GM23338 (cell line): ENCODE measurements around the gene OR2T6.

Experiments used
- CREB1 ChIP-seq: fragments of 250-450 bp; sonication (Bioruptor Pico); IDR thresholded peaks from 2 replicates; pipeline ENCODE4 v1.5.0; 2020; ENCODE audit warnings: low read depth, mild to moderate bottlenecking, moderate library complexity
- EZH2 ChIP-seq: fragments of 200-600 bp; sonication (generic); IDR thresholded peaks from one replicate; pipeline ENCODE4 v1.8.0; 2017; ENCODE audit warnings: antibody characterized with exemption, mild to moderate bottlenecking, low read depth; ENCODE audit not compliant: unreplicated experiment
- EZH2phosphoT487 ChIP-seq: fragments of 200-600 bp; sonication (generic); IDR thresholded peaks from one replicate; pipeline ENCODE4 v1.8.1; 2018; ENCODE audit warnings: antibody characterized with exemption; ENCODE audit not compliant: unreplicated experiment
- JUNB ChIP-seq: IDR thresholded peaks from one replicate; pipeline ENCODE4 v1.6.1; 2016; ENCODE audit warnings: antibody characterized with exemption; ENCODE audit not compliant: unreplicated experiment
- POLR2AphosphoS5 ChIP-seq: IDR thresholded peaks from 2 replicates; pipeline ENCODE4 v1.6.1; 2016; ENCODE audit warnings: antibody characterized with exemption, low read depth
- STAT1 ChIP-seq: IDR thresholded peaks from one replicate; pipeline ENCODE4 v1.6.1; 2016; ENCODE audit warnings: antibody characterized with exemption; ENCODE audit not compliant: unreplicated experiment
- TF ChIP-seq, protein P1 (sequence below), 2 experiments: fragments of 200-600 bp in 1 of 2; sonication (generic) in 1 of 2; conservative IDR thresholded peaks; 2 replicates each; pipeline versions ENCODE4 v1.5.1 to v1.6.1; 2016 to 2017; ENCODE audit warnings: antibody characterized with exemption in 2 of 2, low read depth in 2 of 2, mild to moderate bottlenecking in 2 of 2, moderate library complexity in 1 of 2
- TF ChIP-seq, protein P2 (sequence below): IDR thresholded peaks from one replicate; pipeline ENCODE4 v1.6.1; 2018; ENCODE audit warnings: antibody characterized with exemption; ENCODE audit not compliant: unreplicated experiment
- TF ChIP-seq, protein P3 (sequence below): IDR thresholded peaks from 2 replicates; pipeline ENCODE4 v1.6.1; 2016; ENCODE audit warnings: antibody characterized with exemption

DNA sequence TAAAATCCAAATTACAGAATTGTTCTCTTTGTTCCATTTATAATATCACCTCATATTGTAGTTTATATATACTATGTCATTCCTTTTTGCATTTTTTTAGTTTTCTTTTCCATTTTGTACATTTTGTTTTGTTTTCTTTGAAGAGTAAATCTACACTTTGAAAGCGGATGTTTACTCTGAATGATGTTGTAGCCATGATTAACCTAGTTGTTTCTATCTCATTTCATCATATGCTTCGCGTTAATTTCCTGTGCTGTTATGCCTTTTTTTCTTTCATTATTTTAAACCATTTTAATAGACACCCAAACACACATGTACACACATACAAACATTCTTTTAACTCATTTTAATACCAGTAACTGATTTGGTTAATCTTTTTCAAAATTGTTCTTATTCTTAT, 5.3 kb downstream of the OR2T6 start:
- TF ChIP-seq EZH2phosphoT487 (no peak), EZH2 (no peak), POLR2AphosphoS5 (no peak), JUNB (no peak), CREB1 (CRISPR knock-in tag) (no peak), STAT1 (no peak)
- TF ChIP-seq, protein P1, sequence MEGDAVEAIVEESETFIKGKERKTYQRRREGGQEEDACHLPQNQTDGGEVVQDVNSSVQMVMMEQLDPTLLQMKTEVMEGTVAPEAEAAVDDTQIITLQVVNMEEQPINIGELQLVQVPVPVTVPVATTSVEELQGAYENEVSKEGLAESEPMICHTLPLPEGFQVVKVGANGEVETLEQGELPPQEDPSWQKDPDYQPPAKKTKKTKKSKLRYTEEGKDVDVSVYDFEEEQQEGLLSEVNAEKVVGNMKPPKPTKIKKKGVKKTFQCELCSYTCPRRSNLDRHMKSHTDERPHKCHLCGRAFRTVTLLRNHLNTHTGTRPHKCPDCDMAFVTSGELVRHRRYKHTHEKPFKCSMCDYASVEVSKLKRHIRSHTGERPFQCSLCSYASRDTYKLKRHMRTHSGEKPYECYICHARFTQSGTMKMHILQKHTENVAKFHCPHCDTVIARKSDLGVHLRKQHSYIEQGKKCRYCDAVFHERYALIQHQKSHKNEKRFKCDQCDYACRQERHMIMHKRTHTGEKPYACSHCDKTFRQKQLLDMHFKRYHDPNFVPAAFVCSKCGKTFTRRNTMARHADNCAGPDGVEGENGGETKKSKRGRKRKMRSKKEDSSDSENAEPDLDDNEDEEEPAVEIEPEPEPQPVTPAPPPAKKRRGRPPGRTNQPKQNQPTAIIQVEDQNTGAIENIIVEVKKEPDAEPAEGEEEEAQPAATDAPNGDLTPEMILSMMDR (conservative IDR thresholded peaks at IDR 0.05; ENCODE audit: low read depth in 2 of 2): no peak
- TF ChIP-seq, protein P2, sequence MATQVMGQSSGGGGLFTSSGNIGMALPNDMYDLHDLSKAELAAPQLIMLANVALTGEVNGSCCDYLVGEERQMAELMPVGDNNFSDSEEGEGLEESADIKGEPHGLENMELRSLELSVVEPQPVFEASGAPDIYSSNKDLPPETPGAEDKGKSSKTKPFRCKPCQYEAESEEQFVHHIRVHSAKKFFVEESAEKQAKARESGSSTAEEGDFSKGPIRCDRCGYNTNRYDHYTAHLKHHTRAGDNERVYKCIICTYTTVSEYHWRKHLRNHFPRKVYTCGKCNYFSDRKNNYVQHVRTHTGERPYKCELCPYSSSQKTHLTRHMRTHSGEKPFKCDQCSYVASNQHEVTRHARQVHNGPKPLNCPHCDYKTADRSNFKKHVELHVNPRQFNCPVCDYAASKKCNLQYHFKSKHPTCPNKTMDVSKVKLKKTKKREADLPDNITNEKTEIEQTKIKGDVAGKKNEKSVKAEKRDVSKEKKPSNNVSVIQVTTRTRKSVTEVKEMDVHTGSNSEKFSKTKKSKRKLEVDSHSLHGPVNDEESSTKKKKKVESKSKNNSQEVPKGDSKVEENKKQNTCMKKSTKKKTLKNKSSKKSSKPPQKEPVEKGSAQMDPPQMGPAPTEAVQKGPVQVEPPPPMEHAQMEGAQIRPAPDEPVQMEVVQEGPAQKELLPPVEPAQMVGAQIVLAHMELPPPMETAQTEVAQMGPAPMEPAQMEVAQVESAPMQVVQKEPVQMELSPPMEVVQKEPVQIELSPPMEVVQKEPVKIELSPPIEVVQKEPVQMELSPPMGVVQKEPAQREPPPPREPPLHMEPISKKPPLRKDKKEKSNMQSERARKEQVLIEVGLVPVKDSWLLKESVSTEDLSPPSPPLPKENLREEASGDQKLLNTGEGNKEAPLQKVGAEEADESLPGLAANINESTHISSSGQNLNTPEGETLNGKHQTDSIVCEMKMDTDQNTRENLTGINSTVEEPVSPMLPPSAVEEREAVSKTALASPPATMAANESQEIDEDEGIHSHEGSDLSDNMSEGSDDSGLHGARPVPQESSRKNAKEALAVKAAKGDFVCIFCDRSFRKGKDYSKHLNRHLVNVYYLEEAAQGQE: no peak
- TF ChIP-seq, protein P3, sequence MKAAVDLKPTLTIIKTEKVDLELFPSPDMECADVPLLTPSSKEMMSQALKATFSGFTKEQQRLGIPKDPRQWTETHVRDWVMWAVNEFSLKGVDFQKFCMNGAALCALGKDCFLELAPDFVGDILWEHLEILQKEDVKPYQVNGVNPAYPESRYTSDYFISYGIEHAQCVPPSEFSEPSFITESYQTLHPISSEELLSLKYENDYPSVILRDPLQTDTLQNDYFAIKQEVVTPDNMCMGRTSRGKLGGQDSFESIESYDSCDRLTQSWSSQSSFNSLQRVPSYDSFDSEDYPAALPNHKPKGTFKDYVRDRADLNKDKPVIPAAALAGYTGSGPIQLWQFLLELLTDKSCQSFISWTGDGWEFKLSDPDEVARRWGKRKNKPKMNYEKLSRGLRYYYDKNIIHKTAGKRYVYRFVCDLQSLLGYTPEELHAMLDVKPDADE: no peak
